Omental fat pad (tissue), 4 donors: ENCODE measurements around the gene GNPTAB. TPM values are rescaled to one million over a fixed set of nuclear protein-coding genes. Genes with fewer than 3 reads are reported as not detected.

ENCODE experiments used
- ATAC-seq: fragments of 150-250 bp; one replicate; pipeline ENCODE4 v1.9.1; 2016; ENCODE audit warnings: mild to moderate bottlenecking, moderate library complexity; ENCODE audit not compliant: low FRiP score
- DNase-seq: peaks from one replicate; pipeline ENCODE4 v3.0.0-alpha.2; 2019; ENCODE audit warnings: low spot score
- total RNA-seq, 4 donors: library from RNA; depleted of rRNA; stranded (reverse); fragments of >200 nt; gene quantifications; one replicate each; pipeline ENCODE4 v1.1.0, GENCODE V29; 2016
- TF ChIP-seq, protein P1 (sequence below), 3 donors: fragments of 450-650 bp; IDR thresholded peaks; one replicate each; pipeline ENCODE4 v1.5.1; 2016 to 2017; ENCODE audit warnings: antibody characterized with exemption in 3 of 3, mild to moderate bottlenecking in 3 of 3, moderate library complexity in 2 of 3

GNPTAB gene
- total RNA-seq, 4 donors from 2014 or later: 18.3 to 28.8 (median 24.8) TPM

DNA sequence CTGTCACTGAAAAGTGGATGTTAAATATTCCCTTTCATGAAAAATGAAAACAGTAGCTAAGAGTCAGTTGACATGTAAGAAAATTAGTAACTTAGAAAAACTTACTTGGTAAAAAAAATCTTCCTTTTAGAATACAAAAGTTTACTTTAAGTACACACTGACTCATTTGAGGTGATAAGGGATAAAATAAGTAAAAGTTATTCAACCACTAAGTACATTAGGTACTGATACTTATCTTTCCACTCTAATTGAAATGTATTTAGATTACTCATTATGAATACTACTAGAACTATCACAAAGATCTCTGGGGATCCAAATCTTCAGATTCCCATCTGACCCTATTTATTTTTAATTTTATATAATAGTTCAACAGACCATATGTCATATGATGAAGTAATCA is 103.7 kb downstream of the GNPTAB start:
- DNase-seq: no peak
- TF ChIP-seq, protein P1, sequence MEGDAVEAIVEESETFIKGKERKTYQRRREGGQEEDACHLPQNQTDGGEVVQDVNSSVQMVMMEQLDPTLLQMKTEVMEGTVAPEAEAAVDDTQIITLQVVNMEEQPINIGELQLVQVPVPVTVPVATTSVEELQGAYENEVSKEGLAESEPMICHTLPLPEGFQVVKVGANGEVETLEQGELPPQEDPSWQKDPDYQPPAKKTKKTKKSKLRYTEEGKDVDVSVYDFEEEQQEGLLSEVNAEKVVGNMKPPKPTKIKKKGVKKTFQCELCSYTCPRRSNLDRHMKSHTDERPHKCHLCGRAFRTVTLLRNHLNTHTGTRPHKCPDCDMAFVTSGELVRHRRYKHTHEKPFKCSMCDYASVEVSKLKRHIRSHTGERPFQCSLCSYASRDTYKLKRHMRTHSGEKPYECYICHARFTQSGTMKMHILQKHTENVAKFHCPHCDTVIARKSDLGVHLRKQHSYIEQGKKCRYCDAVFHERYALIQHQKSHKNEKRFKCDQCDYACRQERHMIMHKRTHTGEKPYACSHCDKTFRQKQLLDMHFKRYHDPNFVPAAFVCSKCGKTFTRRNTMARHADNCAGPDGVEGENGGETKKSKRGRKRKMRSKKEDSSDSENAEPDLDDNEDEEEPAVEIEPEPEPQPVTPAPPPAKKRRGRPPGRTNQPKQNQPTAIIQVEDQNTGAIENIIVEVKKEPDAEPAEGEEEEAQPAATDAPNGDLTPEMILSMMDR (IDR thresholded peaks at IDR 0.05): no peak
- no peak for ATAC-seq

DNA sequence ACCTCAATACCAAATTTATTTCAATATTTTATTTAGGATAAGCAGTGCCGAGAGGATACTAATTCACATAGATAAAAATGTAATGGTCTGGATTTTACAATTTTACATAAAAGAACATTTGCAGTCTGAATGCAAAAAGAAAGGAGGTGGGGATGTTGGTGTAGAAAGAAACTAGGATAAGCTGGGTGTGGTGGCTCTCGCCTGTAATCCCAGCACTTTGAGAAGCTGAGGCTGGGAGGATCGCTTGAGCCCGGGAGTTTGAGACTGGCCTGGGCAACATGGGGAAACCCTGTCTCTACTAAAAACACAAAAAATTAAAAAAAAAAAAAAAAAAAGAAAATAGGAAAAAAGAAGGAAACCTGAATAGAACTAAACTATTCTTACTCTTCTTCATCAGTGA is 108.4 kb downstream of the GNPTAB start:
- DNase-seq (no peak), ATAC-seq (no peak)
- TF ChIP-seq, protein P1 (IDR thresholded peaks at IDR 0.05): no peak

DNA sequence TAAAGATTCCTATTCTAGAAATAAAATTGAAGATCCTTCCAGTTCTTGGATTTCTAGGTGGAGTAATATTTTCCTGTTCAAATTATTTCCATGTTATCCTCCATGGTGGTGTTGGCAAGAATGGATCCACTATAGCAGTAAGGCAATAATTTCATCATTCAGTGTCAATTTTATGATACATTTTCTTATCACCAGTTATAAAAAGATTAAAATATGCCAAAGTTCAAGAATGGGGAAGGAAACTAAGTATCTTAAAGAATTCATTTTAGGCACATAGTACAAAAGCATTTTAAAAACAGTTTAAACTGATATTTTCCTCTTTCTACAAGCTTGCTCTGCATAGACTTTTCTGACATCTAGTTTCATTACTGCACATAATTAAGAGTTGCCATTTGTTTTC is 110.6 kb downstream of the GNPTAB start:
- DNase-seq: no peak

DNA sequence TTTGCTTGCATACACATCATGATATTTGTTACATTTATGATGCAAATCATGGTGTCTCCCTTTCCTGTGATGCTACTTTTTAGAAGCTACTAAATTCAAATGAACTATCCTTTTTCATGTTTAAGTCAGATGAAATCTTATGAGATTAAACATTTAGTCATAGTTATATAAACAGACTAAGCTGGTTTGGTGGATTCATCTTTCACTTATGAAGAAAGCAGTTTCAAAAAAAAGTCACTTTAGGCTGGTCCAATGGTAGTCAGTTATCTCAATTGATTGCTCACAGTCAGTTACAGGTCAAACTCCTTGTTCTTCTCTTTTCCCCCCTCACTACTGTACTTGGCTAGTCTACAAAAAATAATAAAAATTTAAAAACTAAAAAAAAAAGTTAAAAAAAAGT is 111.2 kb downstream of the GNPTAB start:
- no peak for ATAC-seq
- TF ChIP-seq, protein P1 (IDR thresholded peaks at IDR 0.05): no peak
- no peak for DNase-seq

More for the DNA sequence above, 110.6 kb downstream of the GNPTAB start:
- TF ChIP-seq, protein P1 (IDR thresholded peaks at IDR 0.05): no peak
- ATAC-seq: no peak

DNA sequence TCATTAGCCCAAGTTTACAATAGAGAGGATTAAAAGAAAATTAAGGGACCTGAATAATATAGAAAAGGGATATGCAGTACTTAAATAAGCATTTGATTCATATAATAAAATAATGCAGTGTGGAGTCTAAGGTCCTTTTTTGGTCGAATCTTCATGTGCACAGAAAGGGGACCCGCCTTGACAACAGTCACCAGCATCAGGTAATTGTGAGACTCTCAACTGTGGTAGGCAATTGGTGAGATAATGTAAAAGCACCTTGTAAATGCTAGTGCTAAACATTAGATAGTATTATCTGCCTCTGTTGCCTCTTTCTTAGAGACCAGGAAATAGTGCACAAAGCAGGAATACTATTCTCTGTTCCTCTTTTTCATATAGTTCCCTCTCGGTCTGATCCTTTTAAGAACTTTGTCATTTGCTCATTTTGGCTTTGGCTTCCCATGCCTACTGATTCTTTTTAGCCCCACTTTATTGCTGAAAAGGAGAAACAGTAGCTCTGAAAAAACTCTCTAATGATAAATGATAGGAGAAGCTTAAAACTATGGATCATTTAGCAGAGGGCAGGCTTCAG is 115.8 kb downstream of the GNPTAB start:
- DNase-seq (no peak), ATAC-seq (no peak)
- TF ChIP-seq, protein P1 (IDR thresholded peaks at IDR 0.05): no peak

DNA sequence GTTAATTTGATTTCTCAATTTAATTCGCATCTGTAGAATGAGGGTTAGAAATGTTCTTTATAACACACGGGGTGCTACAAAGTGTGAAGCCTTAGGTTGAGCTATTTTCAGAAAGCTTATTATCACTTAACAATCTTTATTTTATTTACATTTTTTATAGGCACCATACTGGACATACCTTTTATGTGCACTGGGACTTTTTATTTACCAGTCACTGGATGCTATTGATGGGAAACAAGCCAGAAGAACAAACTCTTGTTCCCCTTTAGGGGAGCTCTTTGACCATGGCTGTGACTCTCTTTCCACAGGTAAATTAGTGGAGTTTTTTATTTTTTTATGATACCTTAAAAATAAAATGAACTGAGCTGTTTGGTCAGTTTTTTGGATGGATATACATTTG is 116.8 kb downstream of the GNPTAB start:
- DNase-seq: no peak
- TF ChIP-seq, protein P1 (IDR thresholded peaks at IDR 0.05): no peak
- ATAC-seq: no peak

DNA sequence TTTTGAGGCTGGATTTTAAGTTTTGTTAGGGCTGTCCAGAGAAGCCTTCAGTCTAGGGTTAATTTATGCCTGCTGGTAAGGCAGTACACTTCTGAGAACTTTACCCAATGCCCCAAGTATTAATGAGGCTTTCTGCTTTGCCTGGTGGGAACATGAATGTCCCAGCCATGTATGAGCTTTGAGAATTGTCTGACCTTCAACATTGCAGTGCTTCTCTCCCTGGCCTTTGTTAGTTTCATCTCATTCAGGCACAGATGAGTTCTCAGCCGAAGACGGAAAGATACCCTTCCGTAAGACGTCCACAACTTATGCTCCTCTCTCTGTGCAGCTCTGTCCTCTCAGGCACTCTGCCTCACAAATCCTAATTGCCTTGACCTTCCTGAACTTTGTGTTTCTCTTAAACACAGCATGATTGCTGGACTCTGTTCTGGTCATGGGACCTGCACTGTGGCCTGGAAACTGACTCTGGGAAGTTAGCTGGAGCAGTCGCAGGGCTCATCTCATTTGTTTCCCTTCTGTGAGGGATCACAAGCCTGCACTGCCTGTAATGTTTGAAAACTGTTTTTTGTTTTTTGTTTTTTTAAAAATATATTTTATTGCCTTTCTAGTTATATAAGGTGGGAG is 117.6 kb downstream of the GNPTAB start:
- TF ChIP-seq, protein P1 (IDR thresholded peaks at IDR 0.05): no peak
- ATAC-seq (no peak), DNase-seq (no peak)
